IMR-90 (cell line): ENCODE measurements around the gene GRIN2A. TPM values are rescaled to one million over a fixed set of nuclear protein-coding genes. Genes with fewer than 3 reads are reported as not detected.

Experiments used
- ATAC-seq: fragments of 200-7000 bp; cut with Tn5 transposase; 2 replicates; pipeline ENCODE4 v1.9.1; 2020; ENCODE audit warnings: low read depth, mild to moderate bottlenecking, moderate library complexity
- BruUV-seq: library from RNA; stranded (reverse); fragments of 400-500 nt; replicated peaks from 2 replicates; lab custom pipeline; 2021; lab: Mats Ljungman, UMichigan
- CTCF ChIA-PET: fragments of 300-600 bp; formaldehyde crosslinking; extraction: SDS; loops from one replicate; lab custom pipeline; 2021; ENCODE audit warnings: antibody characterized with exemption; lab: Yijun Ruan, JAX
- POLR2A ChIA-PET: fragments of 300-600 bp; sonication (Branson Sonifier 250); formaldehyde crosslinking; loops from one replicate; lab custom pipeline; 2022; ENCODE audit warnings: antibody characterized with exemption; ENCODE audit not compliant: unreplicated experiment; lab: Charles Lee
- DNase-seq: peaks from one replicate; pipeline ENCODE4 v3.0.0; 2013
- H2AFZ ChIP-seq: replicated peaks from 2 replicates; pipeline ENCODE3; 2013; ENCODE audit warnings: low read length, mild to moderate bottlenecking; ENCODE audit not compliant: poor library complexity
- H2AK5ac ChIP-seq: 2 replicates; pipeline ENCODE4 v1.6.1; 2013; ENCODE audit warnings: low read depth, low read length, inconsistent platforms
- H2AK9ac ChIP-seq: replicated peaks from 2 replicates; pipeline ENCODE3; 2013; ENCODE audit warnings: mild to moderate bottlenecking, low read depth, low read length, moderate library complexity; ENCODE audit not compliant: poor library complexity
- H2BK120ac ChIP-seq: 2 replicates; pipeline ENCODE4 v1.6.1; 2013; ENCODE audit warnings: low read depth, low read length, inconsistent platforms
- H2BK15ac ChIP-seq: 3 replicates; pipeline ENCODE4 v1.6.1; 2013; ENCODE audit warnings: low read depth, low read length, inconsistent platforms
- H2BK20ac ChIP-seq: 2 replicates; pipeline ENCODE4 v1.6.1; 2013; ENCODE audit warnings: low read depth, mild to moderate bottlenecking, inconsistent platforms, low read length, moderate library complexity
- H2BK5ac ChIP-seq: 2 replicates; pipeline ENCODE4 v1.6.1; 2013; ENCODE audit warnings: mild to moderate bottlenecking, low read depth, low read length, inconsistent platforms; ENCODE audit not compliant: poor library complexity, severe bottlenecking
- H3K14ac ChIP-seq: replicated peaks from 2 replicates; pipeline ENCODE4 v1.6.1; 2013; ENCODE audit warnings: low read depth, low read length, inconsistent platforms
- H3K18ac ChIP-seq: 2 replicates; pipeline ENCODE4 v1.6.1; 2013; ENCODE audit warnings: low read depth, low read length, control low read depth
- H3K23ac ChIP-seq: 2 replicates; pipeline ENCODE4 v1.6.1; 2013; ENCODE audit warnings: low read depth, low read length, inconsistent platforms
- H3K27ac ChIP-seq: 2 replicates; pipeline ENCODE4 v1.5.1; 2013; ENCODE audit warnings: mild to moderate bottlenecking, control low read depth, low read length; ENCODE audit not compliant: insufficient read depth
- H3K27me3 ChIP-seq: 2 replicates; pipeline ENCODE4 v1.6.1; 2013; ENCODE audit warnings: low read length; ENCODE audit not compliant: control insufficient read depth, insufficient read depth
- H3K36me3 ChIP-seq: 2 replicates; pipeline ENCODE4 v1.6.1; 2013; ENCODE audit warnings: low read length, mixed read lengths; ENCODE audit not compliant: control insufficient read depth, insufficient read depth
- H3K4ac ChIP-seq: 2 replicates; pipeline ENCODE4 v1.6.1; 2013; ENCODE audit warnings: low read depth, low read length, inconsistent platforms
- H3K4me1 ChIP-seq: 2 replicates; pipeline ENCODE4 v1.6.1; 2013; ENCODE audit warnings: low read length, mixed read lengths; ENCODE audit not compliant: control insufficient read depth, insufficient read depth
- H3K4me2 ChIP-seq: 2 replicates; pipeline ENCODE4 v1.6.1; 2013; ENCODE audit warnings: low read depth, mild to moderate bottlenecking, control low read depth, low read length, moderate library complexity
- H3K4me3 ChIP-seq: 2 replicates; pipeline ENCODE4 v1.5.1; 2013; ENCODE audit warnings: low read depth, mild to moderate bottlenecking, control low read depth, low read length, moderate library complexity; ENCODE audit not compliant: insufficient read depth
- H3K56ac ChIP-seq: 2 replicates; pipeline ENCODE4 v1.6.1; 2013; ENCODE audit warnings: low read length, inconsistent platforms; ENCODE audit not compliant: insufficient read depth; ENCODE audit errors: extremely low read depth
- H3K79me1 ChIP-seq, 2 experiments: 2 replicates each; pipeline ENCODE4 v1.6.1; 2013; ENCODE audit warnings: low read length in 2 of 2, inconsistent platforms in 1 of 2, low read depth in 1 of 2
- H3K9ac ChIP-seq: 2 replicates; pipeline ENCODE4 v1.6.1; 2013; ENCODE audit warnings: low read depth, low read length, control low read depth
- H3K9me1 ChIP-seq: 2 replicates; pipeline ENCODE4 v1.6.1; 2013; ENCODE audit warnings: low read length, inconsistent platforms; ENCODE audit not compliant: insufficient read depth
- H3K9me3 ChIP-seq: 2 replicates; pipeline ENCODE4 v1.6.1; 2013; ENCODE audit warnings: low read length; ENCODE audit not compliant: control insufficient read depth, insufficient read depth
- H4K20me1 ChIP-seq: 2 replicates; pipeline ENCODE4 v1.6.1; 2013; ENCODE audit warnings: low read length, inconsistent platforms; ENCODE audit not compliant: insufficient read depth
- H4K5ac ChIP-seq: 2 replicates; pipeline ENCODE4 v1.6.1; 2013; ENCODE audit warnings: mild to moderate bottlenecking, low read depth, low read length, control low read depth
- H4K8ac ChIP-seq, 2 experiments: 2 replicates each; pipeline ENCODE4 v1.6.1; 2013; ENCODE audit warnings: low read depth in 2 of 2, low read length in 2 of 2, control low read depth in 1 of 2, inconsistent platforms in 1 of 2
- H4K91ac ChIP-seq: 2 replicates; pipeline ENCODE4 v1.6.1; 2013; ENCODE audit warnings: low read depth, low read length, inconsistent platforms; ENCODE audit not compliant: insufficient read depth
- FOS ChIP-seq: fragments of 150-350 bp; IDR thresholded peaks from 2 replicates; pipeline ENCODE4 v1.6.1; 2016; ENCODE audit warnings: low read depth, low read length
- MAZ ChIP-seq: IDR thresholded peaks from 2 replicates; pipeline ENCODE4 v1.6.1; 2012; ENCODE audit warnings: low read depth, mild to moderate bottlenecking, low read length, improper control_type of control experiment, moderate library complexity, borderline replicate concordance
- POLR2A ChIP-seq: IDR thresholded peaks from 2 replicates; pipeline ENCODE4 v1.6.1; 2012; ENCODE audit warnings: mild to moderate bottlenecking, low read depth, low read length
- WGBS, 2 experiments: methylation state at CpG; one replicate each; pipeline versions ENCODE4 v1.1.5 to v1.1.7; 2013; ENCODE audit warnings: missing lambda C conversion rate in 2 of 2; ENCODE audit not compliant: insufficient read length in 1 of 2; ENCODE audit errors: extremely low coverage in 2 of 2; 5-methylcytosine and 5-hydroxymethylcytosine counted together
- dilution Hi-C: fragments of 300-500 bp; cut with HindIII; formaldehyde crosslinking; loops from one replicate; pipeline ENCODE4 v1.14.3; 2018; ENCODE audit warnings: low sequenced_read_pairs; ENCODE audit not compliant: unreplicated experiment
- in situ Hi-C: fragments of 300-500 bp; cut with MboI; formaldehyde crosslinking; loops from 3 replicates; pipeline ENCODE4 v1.14.3; 2019; ENCODE audit warnings: low sequenced_read_pairs, inconsistent platforms, mixed read lengths
- intact Hi-C: fragments of 100-400 bp; cut with micrococcal nuclease; formaldehyde crosslinking; loops from 2 replicates; pipeline ENCODE4 v1.10.0; 2022
- polyA plus RNA-seq, 3 experiments: library from polyadenylated mRNA; depleted of rRNA; stranded (reverse); fragments of >200 nt; gene quantifications; 2 replicates each; pipeline ENCODE4 v1.2.3, GENCODE V29; 2012; ENCODE audit warnings: low replicate concordance in 1 of 3
- total RNA-seq: library from RNA; depleted of rRNA; stranded (reverse); fragments of >200 nt; gene quantifications from 2 replicates; pipeline ENCODE4 v1.2.3, GENCODE V29; 2012

The GRIN2A gene
- total and polyA plus RNA-seq, 2 of the 4 experiments (the other 2 are of a cell fraction) = under 0.01 TPM; not detected in 1

DNA sequence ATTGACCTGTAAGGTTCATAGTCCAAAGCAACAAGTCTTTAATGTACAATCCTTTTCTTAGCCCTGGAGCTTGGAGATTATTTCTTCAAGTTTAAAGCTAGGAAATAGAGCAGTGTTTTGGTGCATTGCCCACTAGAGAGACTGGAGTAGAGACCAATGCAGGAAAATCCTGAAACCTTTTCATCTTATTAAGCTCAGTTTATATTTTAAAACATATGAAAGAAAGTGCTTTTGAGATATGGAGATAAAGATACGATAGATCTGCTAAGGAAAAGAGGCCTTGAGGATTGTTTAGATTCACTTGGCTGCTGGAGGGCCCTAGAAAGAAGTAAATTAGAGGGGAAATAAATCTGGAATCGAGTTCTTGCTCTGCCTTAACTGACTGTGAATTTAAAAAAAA is 212.0 kb downstream of the GRIN2A start:
- no peak overlapping the region for H4K5ac ChIP-seq
- H2AK9ac ChIP-seq = no peak overlapping the region
- no peak overlapping the region for H2BK15ac ChIP-seq
- H3K4me1 ChIP-seq = no peaks in the 10 kb centered on the region
- H3K4ac ChIP-seq = no peak overlapping the region
- no peak for TF ChIP-seq MAZ
- no peak for TF ChIP-seq POLR2A
- no peak for TF ChIP-seq FOS
- no peak overlapping the region for H3K9ac ChIP-seq
- H4K20me1 ChIP-seq = no peaks in the 10 kb centered on the region
- H2BK5ac ChIP-seq = no peak overlapping the region
- no peaks in the 10 kb centered on the region for H3K9me1 ChIP-seq
- no peaks in the 10 kb centered on the region for H3K36me3 ChIP-seq
- H3K27ac ChIP-seq = no peak overlapping the region
- no peaks in the 10 kb centered on the region for H3K79me1 ChIP-seq
- no TSS peak for BruUV-seq
- WGBS, 2 experiments = 0% methylated on average over 1 of the region's 2 CpGs; no CpG with 5 or more reads in 1 of the 2 experiments
- H2BK20ac ChIP-seq = no peak overlapping the region
- no peak for DNase-seq
- H3K18ac ChIP-seq = no peak overlapping the region
- no peak overlapping the region for H4K91ac ChIP-seq
- H4K8ac ChIP-seq = no peak overlapping the region
- no peak overlapping the region for H2AFZ ChIP-seq
- H2BK120ac ChIP-seq = no peak overlapping the region
- peaks cover 7% of the 10 kb centered on the region; the same call in 1 of the 2 replicates for H3K9me3 ChIP-seq
- no peak for ATAC-seq
- H3K4me2 ChIP-seq = no peak overlapping the region
- intact Hi-C loops (no loop called here), in situ Hi-C loops (no loop called here), dilution Hi-C loops (no loop called here)
- no peaks in the 10 kb centered on the region for H3K27me3 ChIP-seq
- H3K56ac ChIP-seq = no peak overlapping the region
- no peak overlapping the region for H3K23ac ChIP-seq
- POLR2A ChIA-PET = no interaction called here
- no peak overlapping the region for H2AK5ac ChIP-seq
- no peak overlapping the region for H3K14ac ChIP-seq
- no peak overlapping the region for H3K4me3 ChIP-seq
- CTCF ChIA-PET = no interaction called here
